NCI-H524 treated with DMSO at 0.1 percent for 48 hours (cell line): ENCODE data around the gene LCE1F.

ENCODE experiments used
- DNase-seq: peaks from one replicate; lab custom pipeline; 2025; lab: John Stamatoyannopoulos, UW

The LCE1F gene, protein sequence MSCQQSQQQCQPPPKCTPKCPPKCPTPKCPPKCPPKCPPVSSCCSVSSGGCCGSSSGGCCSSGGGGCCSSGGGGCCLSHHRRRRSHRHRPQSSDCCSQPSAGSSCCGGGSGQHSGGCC

GRCh38 chr1:152774875-152775274 is at the start of gene LCE1F:
Gene LCE1F, plus strand, starts transcription at chr1:152775140. Its CDS starts 1,232 bp downstream, at chr1:152776372.
- DNase-seq: no peak

GRCh38 chr1:152725261-152725660 is 49.7 kb upstream of the LCE1F start:
- DNase-seq: no peak

- DNase-seq: no peak
Measured at GRCh38 chr1:152728986-152729385, 46.0 kb upstream of the LCE1F start.

DNA sequence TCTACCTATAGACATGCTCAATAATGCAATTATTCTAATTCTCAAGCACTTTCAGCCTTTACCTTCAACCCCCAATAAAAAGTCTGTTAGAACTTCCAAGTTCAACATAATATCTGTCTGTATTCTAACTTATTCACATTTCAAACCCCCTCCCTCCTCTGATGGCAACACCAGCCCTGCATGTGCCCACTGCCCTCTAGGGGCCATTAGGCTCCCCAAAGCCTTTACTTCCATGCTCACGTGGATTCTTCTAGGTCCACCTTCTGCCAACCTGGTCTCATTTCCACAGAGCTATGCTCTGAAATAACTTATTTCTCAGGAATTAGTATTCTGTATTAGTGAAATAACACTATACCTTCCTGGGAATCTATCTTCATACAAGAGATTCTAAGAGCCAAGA is 39.3 kb upstream of the LCE1F start:
- DNase-seq: no peak

GRCh38 chr1:152737997-152738396 is 36.9 kb upstream of the LCE1F start:
- no peak for DNase-seq

- DNase-seq: no peak
Measured at GRCh38 chr1:152739841-152740240, 35.1 kb upstream of the LCE1F start.

GRCh38 chr1:152741656-152742055 is 33.3 kb upstream of the LCE1F start:
- DNase-seq: no peak

- DNase-seq: no peak
Measured at GRCh38 chr1:152743371-152744145, 31.4 kb upstream of the LCE1F start.

GRCh38 chr1:152745289-152745704 is 29.6 kb upstream of the LCE1F start:
- no peak for DNase-seq

DNA sequence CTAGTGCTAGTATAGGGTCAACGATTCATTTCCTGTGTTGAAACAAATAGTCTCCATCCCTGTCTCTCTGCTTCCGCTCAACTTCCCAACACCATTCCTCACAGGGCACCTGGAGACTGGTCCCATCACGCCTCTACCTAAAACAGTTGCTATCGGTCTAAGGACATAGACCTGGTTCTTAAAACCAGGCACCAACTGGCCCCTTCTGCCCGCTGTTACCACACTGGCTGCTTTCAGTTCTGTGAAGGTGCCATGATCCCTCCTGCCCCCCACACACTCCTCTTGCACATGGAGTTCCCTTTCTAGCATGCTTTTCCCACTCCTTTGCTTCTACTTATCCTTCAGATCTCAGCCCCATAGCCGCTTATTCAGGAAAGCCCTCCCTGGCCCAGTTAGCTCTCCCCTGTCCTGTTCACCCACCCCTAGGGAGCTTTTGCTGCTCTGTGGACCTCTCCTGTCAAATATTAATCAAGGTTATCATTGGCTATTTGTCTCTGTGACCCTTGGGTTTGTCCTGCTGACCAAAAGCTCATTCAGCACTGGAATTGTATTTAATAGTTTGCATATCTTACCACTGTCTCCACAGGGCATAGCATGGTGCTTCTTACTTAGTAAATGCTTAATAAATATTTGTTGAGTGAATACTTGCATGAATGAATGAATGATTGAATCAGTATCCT is 29.0 kb upstream of the LCE1F start:
- no peak for DNase-seq

- DNase-seq: no peak
Measured at GRCh38 chr1:152747831-152748230, 27.1 kb upstream of the LCE1F start.

DNA sequence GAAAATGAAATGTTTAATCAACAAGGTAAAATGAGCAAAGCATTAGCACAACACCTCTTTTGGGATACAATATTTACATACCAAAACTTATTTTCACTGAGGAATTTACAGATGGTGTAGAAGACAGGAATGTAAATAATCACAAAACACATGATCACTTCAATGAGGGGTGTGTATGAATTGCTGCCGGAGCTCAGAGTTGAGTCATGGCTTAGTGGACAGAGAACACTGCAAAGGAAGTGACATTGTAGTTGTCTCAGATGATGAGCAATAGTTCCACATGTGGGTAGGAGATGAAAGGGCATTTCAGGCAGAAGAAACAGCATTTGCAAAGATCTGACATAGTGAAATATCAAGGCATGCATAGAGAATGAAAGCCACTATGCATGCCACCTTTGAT is 22.7 kb upstream of the LCE1F start:
- no peak for DNase-seq

DNA sequence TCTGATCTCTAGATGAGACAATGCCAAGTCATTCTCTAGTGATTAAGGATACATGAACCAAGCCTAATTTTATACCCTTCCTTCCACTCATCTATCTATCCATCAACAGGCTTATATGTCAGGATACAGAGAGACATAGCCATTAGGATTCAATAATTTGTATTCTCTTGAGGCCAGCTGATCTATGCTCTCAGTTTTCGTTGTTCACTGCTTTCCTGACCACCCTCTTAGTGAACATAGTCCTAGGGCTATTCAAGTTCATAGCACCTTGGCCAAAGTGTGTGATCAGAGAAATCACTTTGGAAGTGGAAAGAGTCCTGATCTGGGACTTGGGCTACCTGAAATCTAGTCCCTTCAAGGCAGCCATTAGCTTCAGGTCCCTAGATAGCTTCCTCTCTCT is 21.4 kb upstream of the LCE1F start:
- no peak for DNase-seq

- DNase-seq: no peak
Measured at GRCh38 chr1:152756872-152757271, 18.1 kb upstream of the LCE1F start.

DNA sequence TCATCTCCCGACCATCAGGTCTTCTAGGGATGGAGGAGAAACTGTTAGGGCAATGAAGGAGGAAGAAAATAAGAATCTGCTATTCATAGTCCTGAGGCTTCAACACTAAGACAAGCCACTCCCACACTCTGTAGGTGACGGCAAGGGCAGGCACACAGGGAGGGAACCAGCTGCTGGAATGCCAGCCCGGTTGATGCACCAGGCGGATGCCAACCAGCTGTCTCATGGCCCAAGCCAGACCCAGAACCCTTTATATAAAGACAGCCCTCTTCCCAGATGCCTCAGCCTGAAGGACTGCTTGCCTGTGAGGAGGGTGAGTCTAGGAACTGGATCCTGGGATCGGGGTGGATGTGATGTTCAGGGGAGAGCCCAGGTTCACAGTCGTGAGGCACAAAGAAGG is 17.2 kb upstream of the LCE1F start, which contains the start of gene KPRP:
Gene KPRP (plus strand): TSS at position 279 of the 400 bp plus-strand sequence. CDS start 1,564 bp downstream, outside the sequence.
- DNase-seq: no peak

DNA sequence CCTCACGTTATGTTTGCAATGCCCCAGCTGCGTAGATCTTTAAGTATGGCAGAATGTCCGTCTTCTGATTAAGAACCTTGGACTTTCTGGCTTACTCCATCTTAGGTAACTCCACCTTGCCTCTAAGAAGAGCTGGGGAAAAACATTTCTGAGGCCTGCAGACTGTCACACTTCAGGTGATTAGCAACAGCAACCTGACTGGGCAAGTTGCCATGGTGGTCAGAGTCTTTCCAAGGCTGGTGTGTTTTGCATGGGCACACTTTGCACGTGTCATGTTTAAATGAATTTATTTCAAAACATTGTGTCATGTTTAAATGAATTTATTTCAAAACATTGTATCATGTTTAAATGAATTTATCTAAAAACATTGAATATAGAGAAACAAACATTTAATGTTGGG is 16.3 kb upstream of the LCE1F start:
- DNase-seq: no peak

DNA sequence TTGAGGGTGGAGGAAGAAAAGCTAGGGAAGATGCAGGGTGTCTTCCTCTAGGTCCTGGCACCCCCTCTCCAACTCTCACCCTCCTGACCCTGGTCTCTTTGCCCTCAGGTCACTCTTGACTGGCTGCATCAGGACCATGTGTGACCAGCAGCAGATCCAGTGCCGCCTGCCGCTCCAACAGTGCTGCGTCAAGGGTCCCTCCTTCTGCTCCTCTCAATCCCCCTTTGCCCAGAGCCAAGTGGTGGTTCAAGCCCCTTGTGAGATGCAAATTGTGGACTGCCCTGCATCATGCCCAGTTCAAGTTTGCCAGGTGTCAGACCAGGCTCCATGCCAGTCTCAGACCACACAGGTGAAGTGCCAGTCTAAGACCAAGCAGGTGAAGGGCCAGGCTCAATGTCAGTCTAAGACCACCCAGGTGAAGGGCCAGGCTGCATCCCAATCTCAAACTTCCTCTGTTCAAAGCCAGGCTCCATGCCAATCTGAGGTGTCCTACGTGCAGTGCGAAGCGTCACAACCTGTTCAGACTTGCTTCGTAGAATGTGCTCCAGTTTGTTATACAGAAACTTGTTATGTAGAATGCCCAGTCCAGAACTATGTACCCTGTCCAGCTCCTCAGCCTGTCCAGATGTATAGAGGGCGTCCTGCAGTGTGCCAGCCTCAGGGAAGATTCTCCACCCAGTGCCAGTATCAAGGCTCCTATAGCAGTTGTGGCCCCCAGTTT is 15.3 kb upstream of the LCE1F start:
- no peak for DNase-seq

- DNase-seq: no peak
Measured at GRCh38 chr1:152760551-152761190, 14.3 kb upstream of the LCE1F start.

DNA sequence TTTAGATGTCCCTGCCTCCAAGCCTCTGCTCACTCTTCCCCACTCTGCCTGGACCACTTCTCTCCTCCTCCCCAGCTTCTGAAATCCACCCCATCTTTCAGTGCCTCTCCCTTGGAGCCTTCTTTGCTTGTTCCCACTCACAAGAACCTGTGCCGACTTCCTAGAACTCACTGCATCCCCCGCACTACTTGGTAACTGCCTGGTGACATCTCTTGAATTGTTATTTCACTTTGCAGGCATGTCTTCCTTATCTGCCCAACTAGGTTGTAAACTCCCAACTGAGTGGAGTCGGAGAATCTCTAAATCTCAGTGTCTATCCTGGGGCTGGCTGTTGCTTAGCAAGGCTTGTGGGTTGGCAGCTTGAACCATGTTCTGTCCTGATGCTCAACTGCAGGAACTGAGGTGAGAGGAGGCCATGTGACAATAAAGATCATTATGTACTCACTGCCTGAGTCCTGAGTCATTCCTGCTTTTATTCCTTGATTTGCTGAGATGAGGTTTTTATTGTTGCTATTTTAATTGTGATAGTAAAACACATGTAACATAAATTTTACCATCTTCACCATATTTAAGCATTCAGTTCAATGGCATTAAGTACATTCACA is 13.2 kb upstream of the LCE1F start:
- DNase-seq: no peak

DNA sequence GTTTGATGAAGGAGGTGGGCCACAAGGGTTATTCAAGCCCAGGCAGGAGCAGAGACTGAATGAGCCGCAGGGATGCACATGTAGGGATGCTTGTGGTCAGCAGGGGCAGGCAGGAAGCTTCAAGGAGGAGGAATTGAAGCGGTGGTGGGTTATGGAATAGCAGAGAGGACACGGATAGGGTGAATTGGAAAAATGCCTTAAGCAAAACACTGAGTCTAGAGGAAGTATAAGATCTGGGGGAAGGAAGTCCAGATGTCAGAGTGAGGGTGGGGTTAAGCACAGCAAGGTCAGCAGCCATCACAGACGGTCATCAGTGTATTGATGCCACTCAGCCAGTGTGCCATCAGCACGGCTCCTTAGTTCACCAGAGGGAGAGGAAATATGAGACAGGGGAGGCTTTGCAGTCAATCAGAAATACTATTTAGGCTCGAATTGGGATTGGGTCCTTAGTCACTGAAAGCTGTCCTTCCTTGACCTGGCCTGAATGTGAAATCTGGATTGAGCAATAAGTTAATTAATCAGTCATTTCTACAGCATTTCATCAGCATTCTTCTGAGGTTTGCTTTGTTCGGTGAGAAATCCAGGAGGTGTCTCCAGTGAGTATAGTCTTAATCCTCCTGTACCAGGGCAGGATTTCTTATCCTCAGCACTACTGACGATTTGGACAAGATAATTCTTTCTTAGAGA is 6.0 kb upstream of the LCE1F start:
- no peak for DNase-seq

- DNase-seq: no peak
Measured at GRCh38 chr1:152770411-152770810, 4.5 kb upstream of the LCE1F start.
